ENCODE data around the gene SH2B3. TPM values are rescaled to one million over a fixed set of nuclear protein-coding genes. Genes with fewer than 3 reads are reported as not detected.

The SH2B3 gene
- total RNA-seq, 1 donor from 2014 or later: 11.3 TPM

- Mint-ChIP-seq H3K4me1 (peaks cover 35% of the 10 kb centered on the region), H3K27ac (ENCODE audit: unreplicated experiment) (no peak overlapping the region), H3K9me3 (no peaks in the 10 kb centered on the region), H3K36me3 (ENCODE audit: low read depth) (no peaks in the 10 kb centered on the region), H3K27me3 (ENCODE audit: low read depth) (no peaks in the 10 kb centered on the region), H3K4me3 (no peak overlapping the region)
- DNase-seq (ENCODE audit: low read depth, low spot score): no peak
- no peak for TF ChIP-seq CTCF (conservative IDR thresholded peaks at IDR 0.05)
These were observed 24.2 kb downstream of the SH2B3 start for GRCh38 chr12:111429828-111430432.

- Mint-ChIP-seq H3K27me3 (ENCODE audit: low read depth) (no peaks in the 10 kb centered on the region), H3K36me3 (ENCODE audit: low read depth) (no peaks in the 10 kb centered on the region), H3K27ac (ENCODE audit: unreplicated experiment) (peak overlapping the region; percentile 78), H3K4me1 (peaks cover 33% of the 10 kb centered on the region), H3K4me3 (peak overlapping the region; percentile 41), H3K9me3 (no peaks in the 10 kb centered on the region)
- no peak for TF ChIP-seq CTCF (conservative IDR thresholded peaks at IDR 0.05)
- no peak for DNase-seq (ENCODE audit: low read depth, low spot score)
These were observed 25.0 kb downstream of the SH2B3 start for GRCh38 chr12:111430433-111431353.

GRCh38 chr12:111431772-111432171 is 26.0 kb downstream of the SH2B3 start:
- H3K4me3 Mint-ChIP-seq: no peak overlapping the region
- H3K27ac Mint-ChIP-seq (ENCODE audit: unreplicated experiment): no peak overlapping the region
- DNase-seq (ENCODE audit: low read depth, low spot score): no peak
- H3K9me3 Mint-ChIP-seq: no peaks in the 10 kb centered on the region
- no peak for TF ChIP-seq CTCF (conservative IDR thresholded peaks at IDR 0.05)
- no peaks in the 10 kb centered on the region for H3K27me3 Mint-ChIP-seq (ENCODE audit: low read depth)
- H3K4me1 Mint-ChIP-seq: peaks cover 39% of the 10 kb centered on the region
- H3K36me3 Mint-ChIP-seq (ENCODE audit: low read depth): no peaks in the 10 kb centered on the region

GRCh38 chr12:111434049-111434448 is 28.3 kb downstream of the SH2B3 start:
- H3K36me3 Mint-ChIP-seq (ENCODE audit: low read depth): no peaks in the 10 kb centered on the region
- H3K4me1 Mint-ChIP-seq: peaks cover 45% of the 10 kb centered on the region
- no peak for TF ChIP-seq CTCF (conservative IDR thresholded peaks at IDR 0.05)
- no peak for DNase-seq (ENCODE audit: low read depth, low spot score)
- H3K27me3 Mint-ChIP-seq (ENCODE audit: low read depth): no peaks in the 10 kb centered on the region
- no peak overlapping the region for H3K27ac Mint-ChIP-seq (ENCODE audit: unreplicated experiment)
- H3K4me3 Mint-ChIP-seq: no peak overlapping the region
- H3K9me3 Mint-ChIP-seq: no peaks in the 10 kb centered on the region

- H3K36me3 Mint-ChIP-seq (ENCODE audit: low read depth): no peaks in the 10 kb centered on the region
- peak overlapping the region; percentile 32 for H3K4me3 Mint-ChIP-seq
- peaks cover 45% of the 10 kb centered on the region for H3K4me1 Mint-ChIP-seq
- H3K27ac Mint-ChIP-seq (ENCODE audit: unreplicated experiment): no peak overlapping the region
- DNase-seq (ENCODE audit: low read depth, low spot score): no peak
- no peaks in the 10 kb centered on the region for H3K9me3 Mint-ChIP-seq
- TF ChIP-seq CTCF (conservative IDR thresholded peaks at IDR 0.05): no peak
- no peaks in the 10 kb centered on the region for H3K27me3 Mint-ChIP-seq (ENCODE audit: low read depth)
These were observed 29.1 kb downstream of the SH2B3 start for GRCh38 chr12:111434680-111435338.
